ENCODE data around the gene PLEKHA4.
"Not testable (repeated sequence)": the region's sequence is repeated elsewhere in the genome, so short reads cannot be mapped to it uniquely, and the experiment has no call there.

PLEKHA4 gene

GRCh38 chr19:48868114-48868886 lies at the start of gene PLEKHA4:
Gene PLEKHA4 (minus strand): TSS chr19:48868617. CDS start chr19:48867620, 997 bp downstream.
- DNase-seq = no peak

GRCh38 chr19:48918071-48918470 lies 49.7 kb upstream of the PLEKHA4 start:
- no peak for DNase-seq

- no peak for DNase-seq
Measured at GRCh38 chr19:48915757-48916156, 47.3 kb upstream of the PLEKHA4 start.

- no peak for DNase-seq
Measured at GRCh38 chr19:48914181-48914580, 45.8 kb upstream of the PLEKHA4 start.

GRCh38 chr19:48913114-48913889 lies 44.9 kb upstream of the PLEKHA4 start:
- DNase-seq = no peak

GRCh38 chr19:48910803-48911202 lies 42.4 kb upstream of the PLEKHA4 start:
- DNase-seq = no peak

GRCh38 chr19:48909424-48910077 lies 41.1 kb upstream of the PLEKHA4 start:
- not testable (repeated sequence) for DNase-seq

- no peak for DNase-seq
Measured at GRCh38 chr19:48907671-48908070, 39.3 kb upstream of the PLEKHA4 start.

GRCh38 chr19:48906324-48906723 lies 37.9 kb upstream of the PLEKHA4 start:
- no peak for DNase-seq

GRCh38 chr19:48905664-48906063 lies 37.2 kb upstream of the PLEKHA4 start:
- no peak for DNase-seq

GRCh38 chr19:48903788-48904187 lies 35.4 kb upstream of the PLEKHA4 start:
- not testable (repeated sequence) for DNase-seq

- not testable (repeated sequence) for DNase-seq
Measured at GRCh38 chr19:48902291-48902690, 33.9 kb upstream of the PLEKHA4 start.

GRCh38 chr19:48900477-48901406 lies 32.3 kb upstream of the PLEKHA4 start:
- peak; percentile 3 for DNase-seq

- DNase-seq = peak; percentile 89
Measured at GRCh38 chr19:48899781-48900476, 31.5 kb upstream of the PLEKHA4 start, which contains the start of gene NUCB1. Gene NUCB1 (plus strand): TSS chr19:48900312. CDS start chr19:48900797, 485 bp downstream.

- DNase-seq = not testable (repeated sequence)
Measured at GRCh38 chr19:48899386-48899749, 31.0 kb upstream of the PLEKHA4 start.

- no peak for DNase-seq
Measured at GRCh38 chr19:48897181-48897580, 28.8 kb upstream of the PLEKHA4 start.

GRCh38 chr19:48896191-48896720 lies 27.8 kb upstream of the PLEKHA4 start:
- no peak for DNase-seq

GRCh38 chr19:48895226-48895625 lies 26.8 kb upstream of the PLEKHA4 start:
- DNase-seq = no peak

- no peak for DNase-seq
Measured at GRCh38 chr19:48890551-48890950, 22.1 kb upstream of the PLEKHA4 start.

GRCh38 chr19:48889496-48889895 lies 21.1 kb upstream of the PLEKHA4 start:
- not testable (repeated sequence) for DNase-seq

- DNase-seq = no peak
Measured at GRCh38 chr19:48887861-48888612, 19.6 kb upstream of the PLEKHA4 start.

Data from SHP77 treated with DMSO at 0.1 percent for 48 hours (cell line).